ENCODE data around the gene CADPS. TPM values are rescaled to one million over a fixed set of nuclear protein-coding genes. Genes with fewer than 3 reads are reported as not detected.
A peak's percentile ranks its signal among the peaks of the same experiment; 100 is the strongest.

The CADPS gene
- total RNA-seq, 8 experiments from 2014 or later = 1.6 to 196 (median 90.7) TPM

- in situ Hi-C loops (cut with MboI; ENCODE audit: low pct_unique_long_range_greater_than_20kb in 2 of 9, low sequenced_read_pairs in 9 of 9, unreplicated experiment in 9 of 9) = no loop called here
- no peak overlapping the region for H3K27ac ChIP-seq
- 0 to 100% (median 69%) methylated on average over 1 to 2 of the region's 2 CpGs for WGBS, 10 experiments
- no peak overlapping the region for H3K4me3 ChIP-seq
- ATAC-seq (replicated peaks in 6 of 8) = peak in 3 of 8 experiments; percentile 10 to 60 (median 43)
- H3K4me1 ChIP-seq (replicated peaks in 1 of 2) = peaks cover 11 to 15% of the 10 kb centered on the region in 2 donors
Measured at GRCh38 chr3:62795978-62796657, 79.1 kb downstream of the CADPS start.

DNA sequence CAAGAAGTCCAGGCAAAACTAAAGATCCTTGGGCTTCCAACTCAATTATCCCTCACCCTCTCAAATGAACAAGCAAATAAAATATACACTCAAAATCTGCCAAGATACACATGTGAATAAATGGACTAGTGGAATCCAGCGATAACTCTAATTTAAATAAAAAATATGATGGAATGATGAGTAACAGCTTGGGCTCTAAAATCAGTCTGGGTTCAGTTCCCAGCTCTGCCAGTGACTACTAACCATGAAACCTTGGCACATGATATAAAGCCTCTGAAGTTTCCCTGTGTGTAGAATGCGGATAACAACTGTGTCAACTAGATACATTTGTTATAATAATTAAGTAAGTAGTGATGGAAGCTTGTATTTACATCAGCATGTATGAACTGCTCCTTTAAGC is 81.3 kb downstream of the CADPS start:
- in situ Hi-C loops (cut with MboI; ENCODE audit: low pct_unique_long_range_greater_than_20kb in 2 of 9, low sequenced_read_pairs in 9 of 9, unreplicated experiment in 9 of 9) = no loop called here
- Histone ChIP-seq H3K27ac (no peak overlapping the region), H3K4me1 (replicated peaks in 1 of 2) (peaks cover 11 to 15% of the 10 kb centered on the region in 2 donors), H3K4me3 (no peak overlapping the region)
- WGBS, 10 experiments = 6 to 100% (median 91%) methylated on average over 1 to 2 of the region's 2 CpGs; no CpG with 5 or more reads in 2 of the 10 experiments
- no peak for ATAC-seq (replicated peaks in 6 of 8)

DNA sequence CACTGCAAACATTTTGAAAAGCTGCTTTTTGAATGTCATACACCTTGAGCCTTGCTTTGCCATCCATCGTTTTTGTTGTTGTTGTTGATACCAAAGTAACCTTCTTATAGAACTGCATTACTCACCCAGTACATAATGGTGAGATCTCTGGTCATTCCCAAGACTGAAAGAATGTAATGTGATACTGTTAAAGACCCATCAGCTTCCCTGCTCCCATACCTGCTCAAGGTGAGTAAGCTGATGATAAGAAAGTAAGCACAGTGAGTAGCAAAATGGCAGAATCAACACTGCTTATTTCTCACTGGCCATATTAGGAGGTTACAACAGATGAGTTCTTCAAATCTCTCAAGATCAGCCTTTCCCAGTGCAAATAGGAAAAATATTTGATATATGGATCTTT is 89.8 kb downstream of the CADPS start:
- ATAC-seq (replicated peaks in 6 of 8) = no peak
- in situ Hi-C loops (cut with MboI; ENCODE audit: low pct_unique_long_range_greater_than_20kb in 2 of 9, low sequenced_read_pairs in 9 of 9, unreplicated experiment in 9 of 9) = no loop called here
- no peaks in the 10 kb centered on the region for H3K4me1 ChIP-seq (replicated peaks in 1 of 2)
- 40 to 80% (median 67%) methylated on average over 1 of the region's 1 CpG; no CpG with 5 or more reads in 5 of the 10 experiments for WGBS, 10 experiments
- H3K4me3 ChIP-seq = no peak overlapping the region
- H3K27ac ChIP-seq = no peak overlapping the region

DNA sequence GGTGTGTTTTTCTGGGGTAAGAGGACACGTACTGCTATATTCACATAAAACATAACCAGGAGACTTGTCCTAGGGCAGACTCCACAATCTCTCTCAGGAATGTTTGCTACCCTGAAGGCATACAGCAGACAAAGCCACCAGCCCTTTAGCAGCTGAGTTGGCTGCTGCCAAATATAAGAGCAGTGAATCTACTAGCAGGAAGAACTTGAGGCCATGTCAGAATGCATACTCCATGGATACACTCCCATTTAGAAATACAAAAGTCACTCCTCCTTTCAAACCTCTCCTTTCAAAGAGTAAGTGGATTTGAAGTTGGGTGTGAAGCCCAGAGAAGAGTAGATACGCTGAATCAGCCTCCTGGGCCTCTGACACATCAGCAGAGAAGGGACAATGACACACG is 94.1 kb downstream of the CADPS start:
- in situ Hi-C loops (cut with MboI; ENCODE audit: low pct_unique_long_range_greater_than_20kb in 2 of 9, low sequenced_read_pairs in 9 of 9, unreplicated experiment in 9 of 9) = no loop called here
- ATAC-seq (replicated peaks in 6 of 8) = peak in 6 of 8 experiments; percentile 31 to 93 (median 52)
- no peak overlapping the region for H3K27ac ChIP-seq
- H3K4me1 ChIP-seq (replicated peaks in 1 of 2) = peaks cover 3 to 4% of the 10 kb centered on the region in 2 donors
- H3K4me3 ChIP-seq = no peak overlapping the region
- 31 to 92% (median 80%) methylated on average over 1 to 3 of the region's 3 CpGs; no CpG with 5 or more reads in 4 of the 10 experiments for WGBS, 10 experiments

DNA sequence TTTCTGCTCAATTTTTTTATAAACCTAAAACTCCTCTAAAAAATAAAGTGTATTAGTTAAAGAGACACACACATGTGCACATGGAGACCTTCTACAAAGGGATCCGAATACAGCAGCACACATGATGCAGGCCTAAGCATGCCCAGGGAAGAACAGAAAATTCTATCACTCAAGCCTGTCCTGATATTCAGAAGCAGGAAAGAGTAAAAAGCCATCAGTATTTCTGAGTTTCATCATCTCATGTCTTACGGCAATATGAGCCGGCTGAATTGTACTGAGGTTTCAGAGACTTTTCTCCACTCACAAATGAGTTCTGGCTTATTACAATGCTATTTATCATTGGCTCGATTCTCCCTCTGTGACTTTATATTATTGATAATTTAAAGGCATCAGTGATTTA is 97.5 kb downstream of the CADPS start:
- peaks cover 3 to 4% of the 10 kb centered on the region in 2 donors for H3K4me1 ChIP-seq (replicated peaks in 1 of 2)
- no peak overlapping the region for H3K27ac ChIP-seq
- in situ Hi-C loops (cut with MboI; ENCODE audit: low pct_unique_long_range_greater_than_20kb in 2 of 9, low sequenced_read_pairs in 9 of 9, unreplicated experiment in 9 of 9) = no loop called here
- no peak overlapping the region for H3K4me3 ChIP-seq
- WGBS, 10 experiments = 70 to 100% (median 84%) methylated on average over 1 to 4 of the region's 4 CpGs; no CpG with 5 or more reads in 1 of the 10 experiments
- ATAC-seq (replicated peaks in 6 of 8) = peak in 5 of 8 experiments; percentile 24 to 72 (median 46)

DNA sequence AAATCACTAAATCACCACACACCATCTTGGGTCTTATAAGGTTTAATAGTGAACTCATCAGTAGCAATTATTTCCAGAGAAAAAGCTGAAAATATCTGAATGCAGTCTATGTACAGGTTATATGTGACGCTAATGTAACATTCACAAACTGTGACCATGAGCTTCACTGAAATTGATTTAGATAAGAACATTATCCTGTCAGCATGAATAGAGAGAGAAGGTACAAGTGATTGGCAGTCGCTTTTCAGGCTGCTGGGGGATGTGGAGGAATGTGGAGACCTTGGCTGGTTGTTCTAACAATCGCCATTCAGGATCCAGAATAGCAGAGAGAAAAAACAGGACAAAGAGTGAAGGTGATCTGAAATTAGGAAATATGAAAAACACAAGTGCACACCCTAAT is 98.1 kb downstream of the CADPS start:
- 25 to 94% (median 64%) methylated on average over 1 to 3 of the region's 3 CpGs; no CpG with 5 or more reads in 1 of the 10 experiments for WGBS, 10 experiments
- ATAC-seq (replicated peaks in 6 of 8) = no peak
- peaks cover 3 to 4% of the 10 kb centered on the region in 2 donors for H3K4me1 ChIP-seq (replicated peaks in 1 of 2)
- H3K27ac ChIP-seq = no peak overlapping the region
- H3K4me3 ChIP-seq = no peak overlapping the region
- in situ Hi-C loops (cut with MboI; ENCODE audit: low pct_unique_long_range_greater_than_20kb in 2 of 9, low sequenced_read_pairs in 9 of 9, unreplicated experiment in 9 of 9) = no loop called here

DNA sequence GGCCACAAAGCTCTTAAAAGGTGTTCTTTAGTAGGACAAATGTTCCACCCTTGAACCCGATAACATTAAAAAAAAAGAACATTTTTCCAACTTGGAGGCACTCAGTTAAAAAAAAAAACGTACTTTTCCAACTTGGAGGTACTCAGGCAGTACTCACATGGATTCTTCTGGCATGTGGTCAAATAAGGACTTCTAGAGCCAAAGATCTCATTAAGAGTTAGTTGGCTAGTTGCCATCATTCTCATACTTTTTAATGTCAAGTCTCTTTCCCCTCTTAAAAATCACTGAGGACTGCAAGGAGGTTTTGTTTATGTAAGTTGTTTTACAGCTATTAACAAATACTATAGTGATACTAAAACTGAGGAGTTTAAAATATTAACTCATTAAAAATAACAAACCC is 101.0 kb downstream of the CADPS start:
- 22 to 100% (median 77%) methylated on average over 1 to 2 of the region's 2 CpGs; no CpG with 5 or more reads in 1 of the 10 experiments for WGBS, 10 experiments
- in situ Hi-C loops (cut with MboI; ENCODE audit: low pct_unique_long_range_greater_than_20kb in 2 of 9, low sequenced_read_pairs in 9 of 9, unreplicated experiment in 9 of 9) = no loop called here
- no peak for ATAC-seq (replicated peaks in 6 of 8)

DNA sequence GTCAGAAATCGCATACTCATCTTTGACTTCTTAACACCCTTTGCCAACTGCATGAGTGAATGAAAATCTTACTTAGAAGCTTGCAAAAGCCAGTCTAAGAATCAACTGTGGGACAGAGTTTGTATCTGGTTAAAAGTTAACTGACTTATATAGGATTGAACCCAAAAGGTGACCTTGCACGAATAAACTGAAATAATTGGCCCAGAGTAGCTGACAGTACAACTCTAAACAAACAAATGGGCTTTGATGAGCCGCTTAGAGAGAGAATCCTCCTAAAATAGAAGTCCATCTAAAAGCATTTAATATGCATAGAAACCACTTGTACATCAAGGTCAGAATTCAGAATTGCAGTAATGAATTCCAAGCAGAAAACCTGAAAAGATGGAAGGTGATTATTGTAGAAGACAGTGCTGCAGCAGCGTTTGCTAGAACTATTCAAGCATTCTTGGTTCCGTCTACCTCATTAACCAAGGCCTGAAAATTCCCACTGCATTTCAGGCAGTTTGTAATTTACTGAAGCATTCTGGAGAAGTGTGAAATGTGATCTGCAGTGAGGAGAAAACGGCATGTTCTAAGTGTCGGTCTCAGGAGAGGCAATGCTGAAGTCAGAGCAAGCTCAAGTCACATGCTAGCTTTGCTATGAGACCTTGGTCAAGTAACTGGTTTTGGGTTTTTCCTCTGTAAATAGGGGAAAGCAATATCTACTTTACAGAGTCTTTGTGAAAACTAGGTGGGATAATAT is 103.7 kb downstream of the CADPS start:
- in situ Hi-C loops (cut with MboI; ENCODE audit: low pct_unique_long_range_greater_than_20kb in 2 of 9, low sequenced_read_pairs in 9 of 9, unreplicated experiment in 9 of 9) = no loop called here
- ATAC-seq (replicated peaks in 6 of 8) = no peak
- WGBS, 10 experiments = 25 to 100% (median 70%) methylated on average over 1 to 7 of the region's 7 CpGs
- Histone ChIP-seq H3K4me1 (replicated peaks in 1 of 2) (no peaks in the 10 kb centered on the region), H3K4me3 (no peak overlapping the region), H3K27ac (no peak overlapping the region)

More for the DNA sequence above, 101.0 kb downstream of the CADPS start:
- H3K4me1 ChIP-seq (replicated peaks in 1 of 2) = peaks cover 3 to 4% of the 10 kb centered on the region in 2 donors
- H3K27ac ChIP-seq = no peak overlapping the region
- no peak overlapping the region for H3K4me3 ChIP-seq

DNA sequence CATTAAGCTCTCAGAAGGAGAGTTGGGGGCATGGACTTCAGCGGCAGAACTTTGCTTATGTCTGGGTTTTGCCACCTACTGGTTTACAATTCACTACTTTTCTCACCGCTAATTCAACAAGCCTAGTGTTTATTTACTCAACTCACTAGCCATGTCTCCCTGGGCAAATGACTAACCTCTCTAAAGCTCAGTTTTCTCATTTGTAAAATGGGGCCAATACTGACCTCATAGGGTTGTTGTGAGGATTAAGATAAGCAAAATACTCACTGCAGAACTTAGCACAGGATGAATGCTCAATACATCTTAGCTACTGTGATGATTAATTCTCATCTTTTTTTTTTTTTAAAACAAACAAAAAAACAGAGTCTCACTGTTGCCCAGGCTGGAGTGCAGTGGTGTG is 106.3 kb downstream of the CADPS start:
- in situ Hi-C loops (cut with MboI; ENCODE audit: low pct_unique_long_range_greater_than_20kb in 2 of 9, low sequenced_read_pairs in 9 of 9, unreplicated experiment in 9 of 9) = no loop called here
- no peaks in the 10 kb centered on the region for H3K4me1 ChIP-seq (replicated peaks in 1 of 2)
- no peak for ATAC-seq (replicated peaks in 6 of 8)
- 75 to 100% (median 80%) methylated on average over 1 to 2 of the region's 2 CpGs; no CpG with 5 or more reads in 2 of the 10 experiments for WGBS, 10 experiments
- H3K4me3 ChIP-seq = no peak overlapping the region
- no peak overlapping the region for H3K27ac ChIP-seq

- Histone ChIP-seq H3K4me1 (replicated peaks in 1 of 2) (peaks cover 0 to 3% of the 10 kb centered on the region in 2 donors), H3K4me3 (no peak overlapping the region), H3K27ac (no peak overlapping the region)
- in situ Hi-C loops (cut with MboI; ENCODE audit: low pct_unique_long_range_greater_than_20kb in 2 of 9, low sequenced_read_pairs in 9 of 9, unreplicated experiment in 9 of 9) = no loop called here
- ATAC-seq (replicated peaks in 6 of 8) = no peak
- 40 to 75% methylated on average over 1 of the region's 1 CpG; no CpG with 5 or more reads in 8 of the 10 experiments for WGBS, 10 experiments
Measured at GRCh38 chr3:62761711-62762110, 113.5 kb downstream of the CADPS start.

GRCh38 chr3:62761311-62761710 is 113.9 kb downstream of the CADPS start:
- ATAC-seq (replicated peaks in 6 of 8) = peak in 3 of 8 experiments; percentile 54 to 85 (median 60)
- in situ Hi-C loops (cut with MboI; ENCODE audit: low pct_unique_long_range_greater_than_20kb in 2 of 9, low sequenced_read_pairs in 9 of 9, unreplicated experiment in 9 of 9) = no loop called here

GRCh38 chr3:62758296-62759066 is 116.7 kb downstream of the CADPS start:
- H3K4me3 ChIP-seq = no peak overlapping the region
- WGBS, 10 experiments = 0 to 86% (median 50%) methylated on average over 1 to 3 of the region's 3 CpGs; no CpG with 5 or more reads in 1 of the 10 experiments
- H3K27ac ChIP-seq = no peak overlapping the region
- H3K4me1 ChIP-seq (replicated peaks in 1 of 2) = peaks cover 0 to 3% of the 10 kb centered on the region in 2 donors
- in situ Hi-C loops (cut with MboI; ENCODE audit: low pct_unique_long_range_greater_than_20kb in 2 of 9, low sequenced_read_pairs in 9 of 9, unreplicated experiment in 9 of 9) = no loop called here
- ATAC-seq (replicated peaks in 6 of 8) = no peak

More at GRCh38 chr3:62761311-62761710, 113.9 kb downstream of the CADPS start:
- peaks cover 0 to 3% of the 10 kb centered on the region in 2 donors for H3K4me1 ChIP-seq (replicated peaks in 1 of 2)
- H3K27ac ChIP-seq = no peak overlapping the region
- no peak overlapping the region for H3K4me3 ChIP-seq

- ATAC-seq (replicated peaks in 6 of 8) = no peak
- Histone ChIP-seq H3K27ac (no peak overlapping the region), H3K4me3 (no peak overlapping the region), H3K4me1 (replicated peaks in 1 of 2) (peaks cover 0 to 3% of the 10 kb centered on the region in 2 donors)
- in situ Hi-C loops (cut with MboI; ENCODE audit: low pct_unique_long_range_greater_than_20kb in 2 of 9, low sequenced_read_pairs in 9 of 9, unreplicated experiment in 9 of 9) = no loop called here
- WGBS, 10 experiments = 17 to 94% (median 75%) methylated on average over 1 to 4 of the region's 4 CpGs; no CpG with 5 or more reads in 3 of the 10 experiments
Measured at GRCh38 chr3:62757045-62757444, 118.2 kb downstream of the CADPS start.

All from motor neuron (in vitro differentiated cells).